HK-2 (cell line): Measurements from ENCODE around the gene PPP6R3.
"Not testable (repeated sequence)": the region's sequence is repeated elsewhere in the genome, so short reads cannot be mapped to it uniquely, and the experiment has no call there.

Source experiments
- DNase-seq: peaks from one replicate; pipeline ENCODE4 v3.0.0-alpha.2; 2018; ENCODE audit not compliant: unreplicated experiment

PPP6R3 gene

GRCh38 chr11:68525336-68525735 lies 64.8 kb downstream of the PPP6R3 start:
- no peak for DNase-seq

- DNase-seq = peak; percentile 8
Measured at GRCh38 chr11:68525930-68526329, 65.4 kb downstream of the PPP6R3 start.

- DNase-seq = no peak
Measured at GRCh38 chr11:68527585-68527984, 67.0 kb downstream of the PPP6R3 start.

- peak; percentile 7 for DNase-seq
Measured at GRCh38 chr11:68528630-68529029, 68.1 kb downstream of the PPP6R3 start.

- no peak for DNase-seq
Measured at GRCh38 chr11:68531129-68531693, 70.7 kb downstream of the PPP6R3 start.

- DNase-seq = no peak
Measured at GRCh38 chr11:68532727-68533369, 72.3 kb downstream of the PPP6R3 start.

GRCh38 chr11:68533945-68534344 lies 73.4 kb downstream of the PPP6R3 start:
- no peak for DNase-seq

- DNase-seq = no peak
Measured at GRCh38 chr11:68535098-68535497, 74.5 kb downstream of the PPP6R3 start.

GRCh38 chr11:68536706-68537105 lies 76.2 kb downstream of the PPP6R3 start:
- no peak for DNase-seq

- DNase-seq = no peak
Measured at GRCh38 chr11:68538025-68538424, 77.5 kb downstream of the PPP6R3 start.

- DNase-seq = no peak
Measured at GRCh38 chr11:68539395-68539794, 78.8 kb downstream of the PPP6R3 start.

GRCh38 chr11:68540504-68540903 lies 80.0 kb downstream of the PPP6R3 start:
- DNase-seq = not testable (repeated sequence)

- DNase-seq = no peak
Measured at GRCh38 chr11:68541116-68541515, 80.6 kb downstream of the PPP6R3 start.

- DNase-seq = peak; percentile 7
Measured at GRCh38 chr11:68541991-68542390, 81.4 kb downstream of the PPP6R3 start.

- peak; percentile 11 for DNase-seq
Measured at GRCh38 chr11:68542617-68543016, 82.1 kb downstream of the PPP6R3 start.

GRCh38 chr11:68543594-68543993 lies 83.0 kb downstream of the PPP6R3 start:
- DNase-seq = no peak

- DNase-seq = no peak
Measured at GRCh38 chr11:68545347-68545746, 84.8 kb downstream of the PPP6R3 start.

GRCh38 chr11:68545796-68546195 lies 85.2 kb downstream of the PPP6R3 start:
- no peak for DNase-seq

GRCh38 chr11:68546555-68546954 lies 86.0 kb downstream of the PPP6R3 start:
- DNase-seq = peak; percentile 9

GRCh38 chr11:68549789-68550484 lies 89.4 kb downstream of the PPP6R3 start:
- DNase-seq = no peak

GRCh38 chr11:68550485-68550817 lies 89.9 kb downstream of the PPP6R3 start:
- no peak for DNase-seq

GRCh38 chr11:68551223-68551622 lies 90.7 kb downstream of the PPP6R3 start:
- no peak for DNase-seq

GRCh38 chr11:68551777-68552176 lies 91.2 kb downstream of the PPP6R3 start:
- no peak for DNase-seq
